Measurements from ENCODE around the gene MAP2K5. TPM values are rescaled to one million over a fixed set of nuclear protein-coding genes. Genes with fewer than 3 reads are reported as not detected.

Gene MAP2K5
- total and polyA plus RNA-seq, 10 of the 15 experiments (the other 5 are each of a cell fraction or from before 2014, with no cell fraction given) = 1.3 to 19.4 (median 9.6) TPM

- POLR2A ChIA-PET = interaction anchor here (0.6 kb wide), 1 partner anchor 772 kb away, joined by 5 read pairs; no protein-coding TSS in a partner anchor
- DNase-seq (ENCODE audit: low read depth, low spot score) = peak; percentile 63
- no peak for TF ChIP-seq SREBF1 (IDR thresholded peaks at IDR 0.05; ENCODE audit: low read length)
- TF ChIP-seq EED (IDR thresholded peaks at IDR 0.05; ENCODE audit: low read depth) = 0 out of 2 replicates have a peak, but pooled peaks have one; percentile 43
- peak; percentile 96 for TF ChIP-seq MEF2B (IDR thresholded peaks at IDR 0.05; ENCODE audit: partially characterized antibody, poor library complexity, severe bottlenecking)
- TF ChIP-seq E2F8 (IDR thresholded peaks at IDR 0.05; ENCODE audit: low read depth, partially characterized antibody) = no peak
- TF ChIP-seq CHD2 (IDR thresholded peaks at IDR 0.05; ENCODE audit: borderline replicate concordance, low read depth, low read length) = 0 out of 2 replicates have a peak, but pooled peaks have one; percentile 31
- peak in 1 of 2 experiments; percentile 64; a peak in 1 of 4 replicates for TF ChIP-seq BHLHE40 (IDR thresholded peaks at IDR 0.05; ENCODE audit: borderline replicate concordance in 1 of 2, low read depth in 2 of 2, low read length in 1 of 2)
- peak; percentile 63; the same call in 1 of the 2 replicates for TF ChIP-seq TCF12 (IDR thresholded peaks at IDR 0.05; ENCODE audit: low read depth, low read length)
- TF ChIP-seq ZBED1 (IDR thresholded peaks at IDR 0.05; ENCODE audit: borderline replicate concordance) = 0 out of 2 replicates have a peak, but pooled peaks have one; percentile 33
- TF ChIP-seq CUX1 (IDR thresholded peaks at IDR 0.05; ENCODE audit: insufficient replicate concordance, low read depth, low read length) = peak; percentile 73
- no peak for TF ChIP-seq MYC (IDR thresholded peaks at IDR 0.05; ENCODE audit: insufficient read depth, insufficient read length, insufficient replicate concordance, low read length, severe bottlenecking)
- TF ChIP-seq PAX5 (IDR thresholded peaks at IDR 0.05; ENCODE audit: borderline replicate concordance, low read depth, low read length) = peak; percentile 57; the same call in 1 of the 2 replicates
- peak; percentile 50; the same call in 1 of the 2 replicates for TF ChIP-seq RELB (IDR thresholded peaks at IDR 0.05; ENCODE audit: low read depth)
- peak; percentile 46; the same call in 1 of the 2 replicates for TF ChIP-seq IKZF1 (conservative IDR thresholded peaks at IDR 0.05)
Measured at GRCh38 chr15:67855842-67856241, 313.3 kb downstream of the MAP2K5 start.

More at GRCh38 chr15:67855842-67856241, 313.3 kb downstream of the MAP2K5 start:
- Histone ChIP-seq H3K27me3 (replicated peaks in 1 of 2; ENCODE audit: control insufficient read depth in 2 of 2, insufficient read depth in 2 of 2, low read length in 1 of 2) (no peaks in the 10 kb centered on the region), H3K4me1 (ENCODE audit: control insufficient read depth, insufficient read depth, low read length) (peaks cover 42% of the 10 kb centered on the region), H4K20me1 (ENCODE audit: control insufficient read depth, insufficient read depth) (no peaks in the 10 kb centered on the region), H3K79me2 (ENCODE audit: control insufficient read depth, insufficient read depth, low read length) (no peaks in the 10 kb centered on the region), H3K9ac (ENCODE audit: control insufficient read depth, insufficient read depth, low read length) (no peak overlapping the region), H3K27ac (ENCODE audit: control insufficient read depth, insufficient read depth) (peak overlapping the region; percentile 49), H3K36me3 (ENCODE audit: control insufficient read depth in 2 of 2, insufficient read depth in 2 of 2, low read length in 1 of 2) (no peaks in the 10 kb centered on the region), H3K4me3 (no peak overlapping the region), H3K4me2 (ENCODE audit: control insufficient read depth, insufficient read depth) (no peak overlapping the region), H3K9me3 (replicated peaks; ENCODE audit: control insufficient read depth, insufficient read depth, low read length) (no peaks in the 10 kb centered on the region), H2AFZ (ENCODE audit: control insufficient read depth, low read depth, low read length) (peak overlapping the region; percentile 16)
- RAD21 ChIA-PET (ENCODE audit: unreplicated experiment) = interaction anchor here (0.9 to 4.5 kb wide), 5 partner anchors 15 to 299 kb away, joined by 3 to 28 read pairs (median 3); no protein-coding TSS in a partner anchor
- no peak for FAIRE-seq
- SMC1A ChIA-PET (ENCODE audit: uncharacterized antibody, unreplicated experiment) = interaction anchor here (1.3 to 5.4 kb wide), 3 partner anchors 15 to 335 kb away, joined by 3 to 29 read pairs (median 3); partner anchors contain the start of gene RNU6-1
- intact Hi-C loops (cut with micrococcal nuclease; ENCODE audit: unreplicated experiment) (no loop called here), in situ Hi-C loops (cut with MboI) (no loop called here)
- CTCF ChIA-PET = interaction anchor here (1.0 kb wide), 1 partner anchor 9 kb away, joined by 3 read pairs; no protein-coding TSS in a partner anchor
- peak; percentile 63 for ATAC-seq
- BruUV-seq (replicated peaks) = TSS peak; percentile 42
- 0% methylated on average over 3 of the region's 3 CpGs for WGBS (ENCODE audit: insufficient coverage, insufficient replicate concordance, low lambda C conversion rate, missing lambda C conversion rate)

Measured in GM12878 (cell line).